ENCODE measurements around the gene FSD2.

DNA sequence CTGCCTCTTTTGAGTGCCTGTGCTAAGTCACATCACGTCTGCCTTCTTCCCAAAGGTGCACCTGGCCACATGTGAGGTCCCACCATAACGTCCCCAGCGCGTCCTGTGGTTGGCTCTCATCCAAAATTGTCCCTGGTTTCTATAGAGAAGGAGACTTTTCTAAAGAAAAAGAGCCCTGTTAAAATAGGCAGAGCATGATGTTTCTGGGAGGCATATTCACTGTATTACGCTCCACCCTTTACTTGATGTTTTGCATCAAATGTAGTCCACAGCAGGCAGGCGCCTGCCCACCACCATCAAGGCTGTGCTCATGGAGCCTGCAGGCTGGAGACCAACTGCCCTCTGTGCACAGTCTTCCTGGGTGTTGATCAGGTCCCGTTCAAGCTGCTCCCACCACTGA is 39.8 kb upstream of the FSD2 start:
- TF ChIP-seq, protein P1, sequence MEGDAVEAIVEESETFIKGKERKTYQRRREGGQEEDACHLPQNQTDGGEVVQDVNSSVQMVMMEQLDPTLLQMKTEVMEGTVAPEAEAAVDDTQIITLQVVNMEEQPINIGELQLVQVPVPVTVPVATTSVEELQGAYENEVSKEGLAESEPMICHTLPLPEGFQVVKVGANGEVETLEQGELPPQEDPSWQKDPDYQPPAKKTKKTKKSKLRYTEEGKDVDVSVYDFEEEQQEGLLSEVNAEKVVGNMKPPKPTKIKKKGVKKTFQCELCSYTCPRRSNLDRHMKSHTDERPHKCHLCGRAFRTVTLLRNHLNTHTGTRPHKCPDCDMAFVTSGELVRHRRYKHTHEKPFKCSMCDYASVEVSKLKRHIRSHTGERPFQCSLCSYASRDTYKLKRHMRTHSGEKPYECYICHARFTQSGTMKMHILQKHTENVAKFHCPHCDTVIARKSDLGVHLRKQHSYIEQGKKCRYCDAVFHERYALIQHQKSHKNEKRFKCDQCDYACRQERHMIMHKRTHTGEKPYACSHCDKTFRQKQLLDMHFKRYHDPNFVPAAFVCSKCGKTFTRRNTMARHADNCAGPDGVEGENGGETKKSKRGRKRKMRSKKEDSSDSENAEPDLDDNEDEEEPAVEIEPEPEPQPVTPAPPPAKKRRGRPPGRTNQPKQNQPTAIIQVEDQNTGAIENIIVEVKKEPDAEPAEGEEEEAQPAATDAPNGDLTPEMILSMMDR (conservative IDR thresholded peaks at IDR 0.05): no peak
- no peak for TF ChIP-seq EZH2 (IDR thresholded peaks at IDR 0.05; ENCODE audit: low read depth)
